CD4-positive, alpha-beta T cell treated with Interleukin-21 for 1 hour (primary cell): Measurements from ENCODE around the gene COL21A1.

Experiments used
- DNase-seq: peaks from one replicate; pipeline ENCODE4 v3.0.0-alpha.2; 2020

The COL21A1 gene

DNA sequence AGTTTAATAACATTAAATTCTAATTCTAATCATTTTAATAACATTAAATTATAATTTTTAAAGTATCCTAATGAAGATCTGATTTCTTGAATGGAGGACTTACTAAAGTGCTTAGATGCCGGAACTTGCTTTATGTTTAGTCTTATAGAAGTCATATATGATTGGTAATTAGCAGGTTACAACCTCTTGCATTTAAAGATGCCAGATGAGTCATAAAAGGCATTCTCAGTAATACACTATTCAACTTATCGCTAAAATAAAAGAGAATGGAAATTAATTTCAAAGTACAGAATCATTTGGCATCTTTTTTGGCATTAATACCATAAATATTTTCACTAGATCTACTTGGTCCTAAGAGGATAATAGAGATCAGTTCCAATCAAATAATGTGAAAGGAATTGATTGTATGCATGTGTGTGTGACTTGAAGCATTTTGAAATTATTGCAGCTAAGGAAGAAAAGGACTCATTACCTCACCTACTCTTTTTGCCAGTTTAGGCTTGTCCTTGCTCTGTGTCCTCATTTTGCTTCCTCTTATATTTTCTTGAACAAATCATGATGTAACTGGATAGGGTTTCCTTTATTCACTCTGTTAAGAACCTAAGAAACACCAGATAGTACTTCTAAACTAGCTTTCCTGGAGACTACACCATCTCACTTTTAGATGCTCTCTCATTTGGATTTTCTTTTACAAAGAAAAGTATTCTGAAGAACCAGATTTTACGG, 2.7 kb downstream of the COL21A1 start:
- DNase-seq: no peak

DNA sequence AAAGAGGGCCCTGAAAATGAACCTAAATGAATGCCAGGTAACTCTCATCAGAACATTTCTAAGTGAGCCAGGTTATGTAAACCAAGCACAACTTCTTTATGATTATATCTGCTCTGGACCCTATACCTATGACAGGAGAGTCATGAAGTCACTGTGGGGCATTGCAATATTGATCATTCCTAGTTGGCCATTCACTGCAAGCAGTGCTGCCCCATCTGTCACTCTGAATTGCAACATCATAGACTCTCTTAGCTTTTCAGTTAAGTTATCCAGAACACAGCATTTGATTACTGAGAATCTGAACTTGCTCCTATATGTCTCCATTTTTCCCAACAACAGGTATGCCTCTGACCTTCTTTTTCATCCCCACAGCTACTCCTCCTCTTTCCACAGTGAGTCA, 3.3 kb downstream of the COL21A1 start:
- DNase-seq: no peak

DNA sequence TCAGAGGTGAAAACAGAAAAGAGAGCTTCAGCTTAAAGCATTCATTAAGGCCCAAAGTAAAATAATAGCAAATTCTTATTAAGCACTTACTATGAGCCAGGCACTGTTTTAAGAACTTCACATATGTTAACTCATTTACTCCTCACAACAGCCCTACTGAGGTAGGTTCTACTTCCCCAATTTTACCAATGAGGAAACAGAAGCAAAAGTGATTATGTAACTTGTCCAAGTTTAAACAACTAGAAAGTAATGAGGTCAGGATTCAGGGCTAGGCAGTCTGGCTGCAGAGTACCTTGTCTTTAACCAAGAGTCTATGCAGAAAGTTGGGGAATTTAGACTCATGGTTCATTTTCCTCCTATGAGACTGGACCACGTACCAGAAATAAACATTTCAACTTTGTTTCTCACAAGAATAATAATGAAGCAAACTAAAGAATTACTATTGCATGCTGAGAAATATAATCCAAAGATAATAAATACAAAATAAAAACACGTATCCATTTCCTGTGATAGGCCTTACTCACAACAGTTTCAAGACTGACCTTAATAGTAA, 3.8 kb downstream of the COL21A1 start:
- no peak for DNase-seq

DNA sequence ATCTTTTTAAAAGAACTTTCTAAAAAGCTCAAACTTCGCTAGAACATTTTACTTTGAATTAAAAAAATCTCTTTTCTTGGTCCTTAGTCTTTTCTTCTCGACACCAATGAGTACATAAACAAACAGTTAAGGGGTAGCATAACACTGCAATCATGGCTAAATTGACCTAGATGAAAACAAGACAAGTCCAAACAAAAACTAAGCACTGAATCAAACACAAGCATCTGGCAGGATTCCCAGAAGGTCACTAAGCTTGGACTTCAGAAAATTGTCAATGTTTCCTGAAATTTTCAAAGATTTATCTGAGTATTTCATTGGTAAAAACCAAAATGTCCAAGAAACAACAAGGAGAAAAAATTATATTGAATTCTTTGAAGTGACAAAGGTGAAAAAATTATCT, 5.0 kb downstream of the COL21A1 start:
- no peak for DNase-seq

DNA sequence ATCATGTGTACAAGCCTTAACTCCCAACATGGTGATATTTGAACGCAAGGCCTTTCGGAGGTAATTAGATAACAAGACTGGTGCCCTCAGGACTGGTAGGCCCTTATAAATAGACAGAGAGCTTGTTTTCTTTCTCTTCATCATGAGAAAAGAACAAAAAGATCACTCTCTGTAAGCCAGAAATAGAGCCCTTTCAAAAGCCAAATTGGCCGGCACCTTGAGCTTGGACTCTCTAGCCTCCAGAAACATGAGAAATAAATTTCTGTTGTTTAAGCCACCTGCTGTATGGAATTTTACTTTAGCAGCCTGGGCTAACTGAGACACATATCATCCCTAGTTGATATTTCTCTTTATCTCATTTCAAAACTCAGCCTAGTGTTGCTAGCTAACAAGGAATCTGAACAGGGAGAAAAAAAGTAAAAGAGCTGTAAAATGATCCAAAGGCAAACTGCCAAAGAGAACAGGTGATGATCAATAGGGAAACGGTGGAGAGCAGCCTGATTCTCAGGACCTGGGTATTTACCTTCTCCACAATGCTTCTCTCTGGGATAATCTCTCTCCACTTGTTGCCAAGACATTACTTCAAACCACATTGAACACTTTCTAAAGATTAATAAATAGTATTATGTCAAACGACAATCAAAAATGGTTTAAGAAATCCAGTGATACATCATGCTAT, 6.1 kb downstream of the COL21A1 start:
- no peak for DNase-seq

DNA sequence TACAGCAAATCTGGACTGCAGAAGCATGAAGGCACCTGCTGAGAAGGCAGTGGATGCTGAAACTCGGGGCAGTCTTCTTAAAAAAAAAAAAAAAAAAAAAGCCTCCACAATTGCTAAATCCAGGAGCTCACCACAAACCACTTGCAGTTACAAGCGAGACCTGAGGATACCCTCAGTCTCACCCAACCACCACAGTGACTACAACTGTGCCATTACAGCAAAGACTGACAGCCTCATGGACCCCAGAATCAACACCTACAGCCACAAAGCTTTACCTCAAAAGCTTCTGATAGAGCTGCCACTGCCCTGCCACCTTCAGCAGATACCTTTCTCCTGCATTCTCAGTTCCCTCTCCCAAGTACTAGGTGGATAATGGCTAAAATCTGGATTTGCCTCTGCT, 9.0 kb downstream of the COL21A1 start:
- no peak for DNase-seq

DNA sequence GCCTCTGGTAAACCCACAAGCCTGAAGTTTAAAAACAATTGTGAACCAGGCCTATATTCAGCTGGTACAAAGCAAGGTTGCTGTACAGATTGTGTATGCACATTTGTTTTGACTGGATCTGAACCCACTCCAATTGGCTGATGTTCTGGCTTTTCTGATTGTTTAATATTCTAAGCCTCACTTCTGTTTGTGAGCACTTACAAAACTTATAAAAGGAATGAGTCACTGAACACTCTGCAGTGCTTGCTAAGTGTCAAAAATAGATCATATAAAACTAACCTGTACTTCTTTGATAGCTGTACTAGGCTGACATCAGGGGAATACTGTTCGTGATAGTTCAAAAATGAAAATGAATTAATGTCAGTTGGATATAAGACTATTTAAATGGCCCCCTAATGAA, 12.1 kb downstream of the COL21A1 start:
- DNase-seq: no peak

DNA sequence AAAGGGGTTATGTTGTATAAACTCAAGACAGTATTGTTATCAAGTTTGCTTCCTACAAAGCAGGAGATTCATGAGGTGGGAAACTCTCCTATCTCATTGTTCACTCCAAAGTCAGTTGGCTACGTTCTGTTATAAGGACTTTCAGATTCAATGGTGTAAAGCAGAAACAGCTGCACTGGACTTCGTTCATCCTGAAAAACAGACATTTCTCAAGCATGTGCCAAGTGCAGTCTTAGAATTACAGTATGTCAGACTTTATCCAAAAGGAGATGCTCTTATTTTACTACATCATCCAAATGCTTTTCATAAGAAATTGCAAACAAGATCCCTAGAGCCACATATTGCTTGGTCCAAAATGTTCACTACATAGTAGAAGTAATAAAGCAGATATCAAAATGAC, 14.9 kb downstream of the COL21A1 start:
- DNase-seq: no peak

DNA sequence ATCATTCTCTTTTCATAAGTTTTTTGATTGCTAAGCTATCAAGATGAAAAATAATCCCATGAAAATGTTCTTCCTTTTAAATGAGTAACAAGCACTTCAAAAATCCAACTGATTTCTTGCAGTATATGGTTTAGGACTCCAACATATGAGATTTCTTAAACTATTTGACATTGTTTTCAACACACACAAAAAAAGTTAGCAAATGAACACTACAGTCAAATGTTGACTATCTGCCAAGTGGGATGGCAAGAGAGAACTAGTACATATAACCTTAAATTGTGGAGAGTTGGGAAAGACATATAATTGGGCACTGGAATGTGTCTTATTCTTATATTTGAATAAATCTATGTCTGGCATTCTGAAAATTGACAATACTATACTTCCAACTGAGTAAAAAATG, 15.6 kb downstream of the COL21A1 start:
- DNase-seq: no peak

DNA sequence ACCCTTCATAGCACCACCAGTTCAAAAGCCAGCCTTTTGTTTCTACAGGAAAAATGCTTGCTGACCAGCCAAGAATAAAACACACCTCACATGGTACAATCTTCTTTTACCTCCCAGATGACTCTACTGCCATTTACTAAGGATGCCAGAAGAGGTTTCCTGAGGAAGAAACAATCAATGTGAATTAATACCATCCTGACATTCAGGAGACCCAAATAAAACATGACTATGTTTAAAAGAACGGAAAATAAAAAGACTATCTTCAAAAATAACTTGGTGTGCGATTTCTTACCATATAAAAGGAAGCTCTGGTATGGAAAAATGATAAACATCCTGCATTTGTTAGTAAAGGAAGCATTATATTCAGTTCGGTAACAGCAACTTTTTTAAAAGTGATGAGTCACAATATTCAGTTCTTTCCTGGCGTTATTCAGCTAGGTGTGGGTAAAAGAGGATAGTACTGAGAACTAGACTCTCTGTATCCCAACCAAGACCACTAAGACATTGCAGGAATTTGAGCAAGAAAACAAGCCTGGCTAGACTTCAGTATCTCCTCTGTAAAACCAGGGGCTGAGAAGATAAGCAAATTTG, 16.3 kb downstream of the COL21A1 start:
- no peak for DNase-seq

DNA sequence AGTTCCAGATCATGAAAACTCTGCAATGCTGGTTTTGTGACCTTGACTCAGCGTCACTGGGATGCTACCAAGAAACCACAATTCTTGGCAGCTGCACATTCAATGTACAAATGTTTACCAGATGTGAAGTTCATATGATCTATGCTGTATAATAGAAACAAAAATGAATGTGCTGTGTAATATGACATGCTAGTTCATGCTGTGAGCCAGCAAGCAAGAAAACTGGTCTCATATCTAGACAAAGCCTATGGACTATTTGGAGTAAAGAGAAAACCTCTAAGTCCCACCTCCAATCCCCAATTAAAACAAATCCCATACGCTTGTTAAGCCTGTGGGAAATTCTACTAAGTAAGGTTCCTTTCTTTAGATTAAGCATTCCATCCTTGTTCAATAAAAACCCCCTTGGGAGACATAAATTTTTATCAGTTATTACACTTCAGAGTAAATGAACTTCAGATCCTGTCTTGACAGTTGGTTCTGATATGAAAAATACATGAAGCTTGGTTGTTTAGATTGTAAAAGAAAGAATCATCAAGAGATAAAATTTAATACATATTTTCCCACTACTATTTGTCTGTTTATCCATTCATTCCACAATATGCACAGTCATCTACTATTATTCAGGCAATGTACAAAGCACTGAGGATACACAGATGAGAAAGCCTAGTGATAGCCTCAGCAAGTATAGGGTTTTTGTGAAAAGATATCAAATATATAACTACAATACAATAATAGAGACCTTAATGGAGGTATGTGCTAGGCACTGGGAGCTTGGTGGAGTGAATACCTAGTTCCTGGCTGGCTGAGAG, 20.1 kb downstream of the COL21A1 start:
- DNase-seq: no peak

DNA sequence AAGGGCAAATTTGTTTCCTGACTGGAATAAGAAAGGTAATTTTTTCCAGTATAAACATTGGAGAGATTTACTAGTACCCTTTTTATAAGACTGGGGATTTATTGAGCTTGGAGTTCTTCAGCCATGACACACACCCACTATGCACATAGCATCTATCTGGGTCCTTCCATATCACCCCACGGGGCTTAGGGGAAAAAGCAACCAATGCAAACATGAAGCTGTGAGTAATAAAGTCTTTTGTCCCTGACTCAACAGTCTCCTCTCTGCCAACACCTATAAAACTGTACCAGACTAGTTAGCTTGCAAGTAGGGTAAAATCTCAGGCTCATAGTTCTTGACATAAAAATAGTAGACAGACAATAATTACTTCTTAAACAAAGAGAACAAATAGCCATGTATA, 23.4 kb downstream of the COL21A1 start:
- DNase-seq: no peak

DNA sequence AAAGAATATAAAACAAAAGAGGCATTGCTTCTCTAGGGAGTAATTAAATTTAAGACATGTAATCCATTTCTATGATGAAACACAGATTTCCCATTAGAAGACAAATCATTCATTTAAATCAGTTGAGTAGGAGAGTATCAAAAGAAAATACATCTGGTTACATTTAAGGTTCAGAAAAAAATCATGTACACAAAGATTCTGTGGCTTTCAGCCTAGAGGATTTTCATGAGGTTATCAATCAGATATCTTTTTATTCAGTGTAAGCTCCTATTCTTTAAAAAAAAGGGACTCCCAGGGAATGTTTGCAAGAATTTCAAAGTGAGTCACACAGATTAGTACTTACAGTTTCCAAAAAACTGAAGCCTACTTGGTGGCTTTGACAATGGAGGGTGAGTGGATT, 24.9 kb downstream of the COL21A1 start:
- no peak for DNase-seq

DNA sequence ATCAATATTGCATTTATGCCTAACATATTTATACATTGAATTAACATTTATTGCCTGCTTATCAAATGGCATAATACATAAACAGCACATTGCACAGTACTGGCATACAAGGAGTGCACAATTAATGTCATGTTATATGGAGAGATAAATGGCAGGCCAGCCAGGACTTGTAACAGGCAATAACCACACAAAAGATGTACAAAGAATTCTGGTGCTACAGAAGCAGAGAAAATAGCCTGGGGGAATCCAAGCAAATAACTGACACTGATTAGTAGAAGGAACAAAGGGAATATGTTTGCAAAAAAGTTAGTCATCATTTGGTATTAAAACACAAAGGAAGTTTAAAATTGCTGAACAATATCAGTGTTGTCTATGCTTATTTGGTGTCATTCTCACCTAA, 27.3 kb downstream of the COL21A1 start:
- DNase-seq: no peak

DNA sequence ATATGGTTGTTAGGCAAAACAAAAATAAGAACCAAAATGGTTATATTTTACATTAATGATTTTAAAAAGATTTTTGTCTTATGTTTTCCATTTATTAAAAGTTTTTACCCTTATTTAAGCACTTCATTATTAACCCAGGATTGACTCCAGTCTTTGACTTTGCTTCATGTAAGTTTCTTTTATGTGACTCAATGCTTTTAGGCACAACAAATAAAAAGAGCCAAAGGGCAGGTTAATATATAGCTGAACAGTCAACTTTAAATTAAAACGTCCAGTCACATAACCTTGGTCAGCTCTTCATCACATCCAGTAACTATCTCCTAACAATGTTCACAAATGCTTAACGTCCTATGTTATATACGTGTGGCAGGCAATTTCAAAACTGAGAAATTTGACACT, 32.7 kb downstream of the COL21A1 start:
- no peak for DNase-seq

DNA sequence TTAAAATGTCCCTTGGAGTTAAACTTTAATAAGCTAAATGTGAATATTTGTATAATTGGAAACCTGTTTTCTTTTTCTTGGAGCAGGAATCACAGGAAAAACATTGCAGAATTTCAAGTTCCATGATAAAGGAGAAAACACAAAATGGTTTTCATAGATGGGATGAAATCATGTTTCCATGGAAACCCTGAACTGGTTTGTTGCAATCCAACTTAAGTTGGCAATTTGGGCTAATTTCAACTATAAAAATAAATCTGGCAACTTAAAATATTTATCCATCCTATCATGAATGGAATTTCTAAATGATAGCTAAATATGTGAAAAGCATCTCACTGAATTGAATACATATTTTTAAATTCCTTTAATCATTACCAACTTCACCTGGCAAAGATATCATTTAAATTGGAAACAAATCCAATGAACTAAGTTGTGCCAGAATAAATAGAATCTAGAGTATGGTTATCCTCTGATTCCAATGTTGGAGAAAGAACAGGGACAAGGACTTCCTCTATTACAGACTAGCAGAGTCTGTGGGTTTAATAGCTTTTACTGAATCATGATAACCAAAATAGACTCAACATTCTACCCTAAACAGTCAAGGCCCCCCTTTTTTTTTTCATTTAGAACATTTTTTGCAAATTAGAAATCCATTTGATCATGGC, 33.2 kb downstream of the COL21A1 start:
- DNase-seq: no peak

DNA sequence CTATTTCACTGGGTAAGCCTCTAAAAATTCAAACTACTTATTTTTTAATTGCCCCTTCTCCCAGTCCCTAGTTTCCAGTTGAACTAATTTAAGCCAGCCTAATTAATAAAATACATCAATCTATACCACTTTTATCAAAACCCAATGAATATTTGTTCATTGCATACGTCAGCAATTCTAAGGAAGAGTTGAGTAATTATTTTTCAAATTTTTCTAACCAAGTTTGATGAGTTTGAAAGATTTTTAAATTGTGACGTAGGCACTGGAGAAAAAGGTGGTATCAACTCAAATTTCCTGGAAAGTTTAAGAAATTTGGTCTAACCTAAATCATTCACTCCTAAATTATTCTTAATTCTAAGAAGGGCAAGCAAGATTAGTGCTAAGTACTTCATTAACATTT, 35.7 kb downstream of the COL21A1 start:
- no peak for DNase-seq

DNA sequence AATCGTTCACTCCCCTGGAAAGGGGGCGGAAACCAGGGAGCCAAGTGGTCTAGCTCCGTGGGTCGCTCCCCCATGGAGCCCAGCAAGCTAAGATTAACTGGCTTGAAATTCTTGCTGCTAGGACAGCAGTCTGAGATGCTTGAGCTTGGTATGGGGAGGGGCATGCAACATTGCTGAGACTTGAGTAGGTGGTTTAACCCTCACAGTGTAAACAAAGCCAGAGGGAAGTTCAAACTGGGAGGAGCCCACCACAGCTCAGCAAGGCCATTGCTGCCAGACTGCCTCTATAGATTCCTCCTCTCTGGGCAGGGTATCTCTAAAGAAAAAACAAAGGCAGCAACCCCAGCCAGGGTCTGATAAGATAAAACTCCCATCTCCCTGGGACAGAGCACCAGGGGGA, 43.2 kb downstream of the COL21A1 start:
- no peak for DNase-seq

DNA sequence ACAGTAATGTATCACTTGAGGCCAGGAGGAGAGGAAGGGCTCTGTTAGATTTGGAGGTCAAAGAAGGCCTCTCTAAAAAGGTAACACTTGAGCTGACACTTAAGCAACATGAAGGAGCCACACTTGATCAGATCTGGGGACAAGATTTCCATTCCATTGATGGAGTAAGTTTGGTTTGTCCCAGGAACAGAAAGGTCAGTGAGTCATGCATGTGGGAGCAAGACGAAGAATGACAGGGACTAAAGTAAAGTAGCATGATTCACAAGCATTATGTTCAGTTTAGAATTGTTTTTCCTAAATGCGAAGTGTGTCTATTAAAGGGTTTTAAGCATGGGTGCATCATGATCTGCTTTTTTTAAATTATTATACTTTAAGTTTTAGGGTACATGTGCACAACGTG, 47.4 kb downstream of the COL21A1 start:
- DNase-seq: no peak

DNA sequence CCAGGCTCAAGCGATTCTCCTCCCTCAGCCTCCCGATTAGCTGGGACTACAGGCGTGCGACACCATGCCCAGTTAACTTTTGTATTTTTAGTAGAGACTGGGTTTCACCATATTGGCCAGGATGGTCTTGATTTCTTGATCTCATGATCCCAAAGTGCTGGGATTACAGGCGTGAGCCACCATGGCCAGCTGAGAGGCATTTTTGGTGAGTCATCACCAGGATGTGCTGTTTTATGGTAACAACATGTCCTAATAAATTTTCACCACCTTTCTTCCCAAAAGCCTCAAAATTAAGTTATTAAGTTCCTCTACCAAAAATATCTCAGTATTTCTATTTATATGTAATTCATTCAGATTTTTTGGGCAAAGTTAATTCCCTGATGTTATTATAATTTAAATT, 53.5 kb downstream of the COL21A1 start:
- no peak for DNase-seq

DNA sequence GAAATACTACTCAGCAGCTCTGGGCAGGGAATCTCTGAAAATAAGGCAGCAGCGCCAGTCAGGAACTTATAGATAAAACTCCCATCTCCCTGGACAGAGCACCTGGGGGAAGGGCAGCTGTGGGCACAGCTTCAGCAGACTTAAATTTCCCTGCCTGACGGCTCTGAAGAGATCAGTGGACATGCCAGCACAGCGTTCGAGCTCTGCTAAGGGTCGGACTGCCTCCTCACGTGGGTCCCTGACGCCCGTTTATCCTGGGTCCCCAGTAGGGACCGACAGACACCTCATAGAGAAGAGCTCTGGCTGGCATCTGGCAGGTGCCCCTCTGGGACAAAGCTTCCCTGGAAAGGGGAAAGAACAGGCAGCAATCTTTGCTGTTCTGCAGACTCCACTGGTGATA, 59.0 kb downstream of the COL21A1 start:
- DNase-seq: no peak

DNA sequence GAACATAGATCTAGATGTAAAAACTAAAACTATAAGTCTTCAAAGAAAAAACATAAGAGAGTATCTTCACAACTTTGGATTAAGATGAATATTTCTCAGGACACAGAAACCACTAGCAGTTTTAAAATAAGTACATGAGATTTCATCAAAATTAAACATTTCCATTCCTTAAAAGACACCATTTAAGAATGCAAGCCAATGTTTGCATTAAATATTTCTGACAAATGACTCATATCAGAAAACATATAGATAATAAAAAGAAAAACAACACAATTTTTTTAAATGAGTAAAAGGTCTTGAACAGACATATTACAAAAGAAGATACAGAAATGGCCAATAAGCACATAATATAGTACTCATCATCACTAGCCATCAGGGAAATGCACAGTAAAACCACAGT, 59.7 kb downstream of the COL21A1 start:
- no peak for DNase-seq

DNA sequence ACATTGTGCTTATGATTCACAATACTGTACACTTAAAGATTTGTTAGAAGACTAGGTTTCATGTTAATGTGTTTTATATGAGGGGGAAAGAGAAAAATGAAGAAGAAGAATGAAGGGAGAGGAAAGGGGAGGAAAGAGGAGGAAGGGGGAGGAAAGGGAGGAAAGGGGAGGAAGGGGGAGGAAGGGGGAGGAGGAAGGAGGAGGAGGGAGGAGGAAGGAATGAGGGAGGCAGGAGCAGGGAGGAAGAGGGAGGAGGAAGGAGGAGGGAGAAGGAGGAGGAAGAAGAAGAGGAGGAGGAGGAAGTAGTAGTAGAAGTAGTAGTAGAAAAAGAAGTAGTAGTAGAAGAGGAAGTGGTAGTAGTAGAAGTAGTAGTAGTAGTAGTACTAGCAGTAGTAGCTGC, 70.6 kb downstream of the COL21A1 start:
- DNase-seq: no peak
